Rectal smooth muscle tissue (tissue), 1 donor: ENCODE data around the gene PPM1L.

Experiments
- H3K27ac ChIP-seq: one replicate; pipeline ENCODE4 v1.7.0; 2013; ENCODE audit warnings: low read depth, low read length, inconsistent platforms
- H3K27me3 ChIP-seq: one replicate; pipeline ENCODE4 v1.7.0; 2013; ENCODE audit warnings: low read length; ENCODE audit not compliant: control insufficient read depth, insufficient read depth
- H3K36me3 ChIP-seq: one replicate; pipeline ENCODE4 v1.7.0; 2013; ENCODE audit warnings: low read length; ENCODE audit not compliant: control insufficient read depth, insufficient read depth
- H3K4me1 ChIP-seq: one replicate; pipeline ENCODE4 v1.7.0; 2013; ENCODE audit warnings: low read length; ENCODE audit not compliant: control insufficient read depth, insufficient read depth
- H3K4me3 ChIP-seq: one replicate; pipeline ENCODE4 v1.7.0; 2013; ENCODE audit warnings: low read length
- H3K9ac ChIP-seq: one replicate; pipeline ENCODE4 v1.7.0; 2013; ENCODE audit warnings: low read length

Gene PPM1L

GRCh38 chr3:160747422-160747821 is 8.6 kb upstream of the PPM1L start:
- no peak overlapping the region for H3K9ac ChIP-seq
- H3K27me3 ChIP-seq = no peaks in the 10 kb centered on the region

GRCh38 chr3:160748231-160748630 is 7.8 kb upstream of the PPM1L start:
- no peak overlapping the region for H3K27ac ChIP-seq
- no peaks in the 10 kb centered on the region for H3K27me3 ChIP-seq
- no peaks in the 10 kb centered on the region for H3K36me3 ChIP-seq
- H3K9ac ChIP-seq = no peak overlapping the region
- H3K4me3 ChIP-seq = no peak overlapping the region
- peaks cover 2% of the 10 kb centered on the region for H3K4me1 ChIP-seq

More at GRCh38 chr3:160747422-160747821, 8.6 kb upstream of the PPM1L start:
- Histone ChIP-seq H3K27ac (no peak overlapping the region), H3K4me3 (no peak overlapping the region), H3K36me3 (no peaks in the 10 kb centered on the region), H3K4me1 (peaks cover 2% of the 10 kb centered on the region)

- no peaks in the 10 kb centered on the region for H3K36me3 ChIP-seq
- H3K4me1 ChIP-seq = peaks cover 3% of the 10 kb centered on the region
- H3K27me3 ChIP-seq = no peaks in the 10 kb centered on the region
- H3K9ac ChIP-seq = no peak overlapping the region
- H3K4me3 ChIP-seq = no peak overlapping the region
- H3K27ac ChIP-seq = no peak overlapping the region
Observed at GRCh38 chr3:160748787-160749186, 7.2 kb upstream of the PPM1L start.

- H3K4me3 ChIP-seq = peak overlapping the region; percentile 83
- H3K27me3 ChIP-seq = no peaks in the 10 kb centered on the region
- H3K9ac ChIP-seq = no peak overlapping the region
- no peaks in the 10 kb centered on the region for H3K36me3 ChIP-seq
- peak overlapping the region; percentile 94 for H3K27ac ChIP-seq
- H3K4me1 ChIP-seq = peaks cover 5% of the 10 kb centered on the region
Observed at GRCh38 chr3:160753953-160754352, 2.1 kb upstream of the PPM1L start.

GRCh38 chr3:160754371-160754854 is 1.6 kb upstream of the PPM1L start:
- Histone ChIP-seq H3K9ac (peak overlapping the region; percentile 82), H3K27me3 (no peaks in the 10 kb centered on the region), H3K27ac (peak overlapping the region; percentile 94), H3K4me1 (peaks cover 5% of the 10 kb centered on the region), H3K4me3 (peak overlapping the region; percentile 83), H3K36me3 (no peaks in the 10 kb centered on the region)

GRCh38 chr3:160754855-160755747 is 930 bp upstream of the PPM1L start:
- Histone ChIP-seq H3K9ac (peak overlapping the region; percentile 82), H3K27me3 (no peaks in the 10 kb centered on the region), H3K36me3 (no peaks in the 10 kb centered on the region), H3K4me3 (peak overlapping the region; percentile 87), H3K27ac (peak overlapping the region; percentile 94), H3K4me1 (peaks cover 5% of the 10 kb centered on the region)

GRCh38 chr3:160757233-160758106 is 1.4 kb downstream of the PPM1L start:
- H3K4me3 ChIP-seq = peak overlapping the region; percentile 87
- H3K9ac ChIP-seq = no peak overlapping the region
- H3K36me3 ChIP-seq = no peaks in the 10 kb centered on the region
- H3K4me1 ChIP-seq = peaks cover 5% of the 10 kb centered on the region
- no peak overlapping the region for H3K27ac ChIP-seq
- no peaks in the 10 kb centered on the region for H3K27me3 ChIP-seq

- Histone ChIP-seq H3K4me1 (peaks cover under 1% of the 10 kb centered on the region), H3K4me3 (no peak overlapping the region), H3K27me3 (no peaks in the 10 kb centered on the region), H3K9ac (no peak overlapping the region), H3K36me3 (no peaks in the 10 kb centered on the region), H3K27ac (no peak overlapping the region)
Observed at GRCh38 chr3:160758929-160759577, 3.0 kb downstream of the PPM1L start.

GRCh38 chr3:160763073-160763472 is 7.0 kb downstream of the PPM1L start:
- no peak overlapping the region for H3K4me3 ChIP-seq
- H3K27me3 ChIP-seq = no peaks in the 10 kb centered on the region
- H3K4me1 ChIP-seq = no peaks in the 10 kb centered on the region
- H3K9ac ChIP-seq = no peak overlapping the region
- no peaks in the 10 kb centered on the region for H3K36me3 ChIP-seq
- no peak overlapping the region for H3K27ac ChIP-seq

GRCh38 chr3:160765211-160765610 is 9.2 kb downstream of the PPM1L start:
- Histone ChIP-seq H3K27me3 (no peaks in the 10 kb centered on the region), H3K4me1 (no peaks in the 10 kb centered on the region), H3K36me3 (no peaks in the 10 kb centered on the region), H3K4me3 (no peak overlapping the region), H3K27ac (no peak overlapping the region), H3K9ac (no peak overlapping the region)

- Histone ChIP-seq H3K27ac (no peak overlapping the region), H3K9ac (no peak overlapping the region), H3K36me3 (no peaks in the 10 kb centered on the region), H3K4me3 (no peak overlapping the region), H3K4me1 (peaks cover 9% of the 10 kb centered on the region), H3K27me3 (no peaks in the 10 kb centered on the region)
Observed at GRCh38 chr3:160768031-160768430, 12.0 kb downstream of the PPM1L start.

- Histone ChIP-seq H3K36me3 (no peaks in the 10 kb centered on the region), H3K27ac (no peak overlapping the region), H3K4me1 (peaks cover 13% of the 10 kb centered on the region), H3K27me3 (no peaks in the 10 kb centered on the region), H3K4me3 (no peak overlapping the region), H3K9ac (no peak overlapping the region)
Observed at GRCh38 chr3:160768918-160769317, 12.9 kb downstream of the PPM1L start.
